ENCODE results near the gene PFDN4.

The PFDN4 gene

GRCh38 chr20:54166987-54167662 is 40.8 kb upstream of the PFDN4 start:
- Histone ChIP-seq H3K4me3 (ENCODE audit: low read depth in 1 of 2, low read length in 1 of 2) (no peak overlapping the region), H3K9me3 (no peaks in the 10 kb centered on the region), H3K4me1 (ENCODE audit: control insufficient read depth in 1 of 2, insufficient read depth in 1 of 2, low read depth in 1 of 2, low read length in 1 of 2) (no peaks in the 10 kb centered on the region), H3K27me3 (peaks cover 92% of the 10 kb centered on the region), H3K27ac (no peak overlapping the region), H3K36me3 (no peaks in the 10 kb centered on the region)
- TF ChIP-seq, protein P1, sequence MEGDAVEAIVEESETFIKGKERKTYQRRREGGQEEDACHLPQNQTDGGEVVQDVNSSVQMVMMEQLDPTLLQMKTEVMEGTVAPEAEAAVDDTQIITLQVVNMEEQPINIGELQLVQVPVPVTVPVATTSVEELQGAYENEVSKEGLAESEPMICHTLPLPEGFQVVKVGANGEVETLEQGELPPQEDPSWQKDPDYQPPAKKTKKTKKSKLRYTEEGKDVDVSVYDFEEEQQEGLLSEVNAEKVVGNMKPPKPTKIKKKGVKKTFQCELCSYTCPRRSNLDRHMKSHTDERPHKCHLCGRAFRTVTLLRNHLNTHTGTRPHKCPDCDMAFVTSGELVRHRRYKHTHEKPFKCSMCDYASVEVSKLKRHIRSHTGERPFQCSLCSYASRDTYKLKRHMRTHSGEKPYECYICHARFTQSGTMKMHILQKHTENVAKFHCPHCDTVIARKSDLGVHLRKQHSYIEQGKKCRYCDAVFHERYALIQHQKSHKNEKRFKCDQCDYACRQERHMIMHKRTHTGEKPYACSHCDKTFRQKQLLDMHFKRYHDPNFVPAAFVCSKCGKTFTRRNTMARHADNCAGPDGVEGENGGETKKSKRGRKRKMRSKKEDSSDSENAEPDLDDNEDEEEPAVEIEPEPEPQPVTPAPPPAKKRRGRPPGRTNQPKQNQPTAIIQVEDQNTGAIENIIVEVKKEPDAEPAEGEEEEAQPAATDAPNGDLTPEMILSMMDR (IDR thresholded peaks at IDR 0.05), result no peak

DNA sequence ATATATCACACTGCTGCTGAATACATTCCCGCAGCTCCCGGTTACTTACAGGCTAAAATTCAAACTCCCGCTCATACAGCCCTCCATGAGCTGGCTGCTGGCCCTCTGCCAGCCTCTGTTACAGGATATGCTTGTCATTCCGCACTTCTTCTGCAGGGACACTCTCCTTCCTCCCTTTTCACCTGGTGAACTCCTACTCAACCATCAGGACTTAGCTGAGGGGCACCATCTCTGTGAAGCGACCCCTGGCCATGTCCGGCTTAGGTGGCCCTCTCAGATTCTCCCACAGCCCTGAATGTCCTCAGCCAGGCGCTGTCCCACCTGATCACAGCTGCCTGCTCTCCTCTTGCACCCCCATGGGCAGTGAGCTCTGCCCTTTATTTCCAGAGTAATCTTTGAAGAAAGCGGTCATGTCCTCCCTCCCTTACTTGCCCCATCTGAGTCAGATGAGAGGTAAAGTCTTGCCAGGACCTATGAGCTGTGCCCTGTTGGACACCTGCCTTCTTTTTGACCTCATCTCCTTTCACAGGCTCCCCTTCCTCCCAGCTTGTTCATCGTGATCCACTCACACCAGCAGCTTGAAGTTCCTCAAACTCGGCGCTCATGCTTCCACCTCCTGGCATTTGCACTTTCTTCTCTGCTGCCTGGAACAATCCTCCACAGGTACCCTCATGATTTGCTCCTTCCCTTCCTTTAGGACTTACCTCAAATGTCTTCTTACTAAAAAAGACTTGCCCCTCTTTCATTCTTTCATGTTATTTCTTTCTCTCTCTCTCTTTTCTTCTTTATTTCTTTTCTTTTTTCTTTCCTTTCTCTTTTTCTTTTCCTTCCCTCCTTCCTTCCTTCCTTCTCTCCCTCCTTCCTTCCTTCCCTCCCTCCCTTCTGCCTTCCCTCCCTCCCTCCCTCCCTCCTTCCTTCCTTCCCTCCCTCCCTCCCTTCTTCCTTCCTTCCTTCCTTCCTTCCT is 39.7 kb upstream of the PFDN4 start:
- H3K4me3 ChIP-seq (ENCODE audit: low read depth in 1 of 2, low read length in 1 of 2), result no peak overlapping the region
- H3K9me3 ChIP-seq, result no peaks in the 10 kb centered on the region
- H3K4me1 ChIP-seq (ENCODE audit: control insufficient read depth in 1 of 2, insufficient read depth in 1 of 2, low read depth in 1 of 2, low read length in 1 of 2), result peaks cover 6 to 8% of the 10 kb centered on the region in 2 experiments
- H3K27ac ChIP-seq, result no peak overlapping the region
- H3K36me3 ChIP-seq, result no peaks in the 10 kb centered on the region
- H3K27me3 ChIP-seq, result peaks cover 92% of the 10 kb centered on the region
- TF ChIP-seq, protein P1 (IDR thresholded peaks at IDR 0.05), result no peak

- Histone ChIP-seq H3K4me1 (ENCODE audit: control insufficient read depth in 1 of 2, insufficient read depth in 1 of 2, low read depth in 1 of 2, low read length in 1 of 2) (peaks cover 16 to 17% of the 10 kb centered on the region in 2 experiments), H3K4me3 (ENCODE audit: low read depth in 1 of 2, low read length in 1 of 2) (no peak overlapping the region), H3K9me3 (no peaks in the 10 kb centered on the region), H3K27ac (no peak overlapping the region), H3K36me3 (no peaks in the 10 kb centered on the region), H3K27me3 (peaks cover 97% of the 10 kb centered on the region)
- TF ChIP-seq, protein P1 (IDR thresholded peaks at IDR 0.05), result no peak
Observed at GRCh38 chr20:54168961-54169862, 38.7 kb upstream of the PFDN4 start.

DNA sequence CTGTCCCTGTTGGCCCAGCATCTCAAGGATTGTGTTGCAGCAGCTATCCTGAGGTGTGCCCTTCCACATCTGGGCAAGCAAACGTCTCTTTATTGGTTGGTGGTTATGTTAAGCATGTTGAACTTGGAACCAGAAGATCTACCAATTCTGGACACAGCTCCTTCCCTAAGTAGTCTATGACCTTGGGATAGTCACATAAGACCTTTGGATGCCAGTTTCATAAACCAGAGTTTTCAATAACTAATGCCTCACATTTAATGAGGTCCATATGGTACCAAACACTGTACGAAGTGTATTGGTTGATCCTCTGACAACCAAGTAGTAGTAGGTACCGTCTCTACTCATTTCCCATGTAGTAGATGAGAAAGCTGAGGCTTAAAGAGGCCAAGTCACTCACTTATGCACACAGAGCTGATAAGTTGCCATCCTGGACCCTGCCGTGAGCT is 37.8 kb upstream of the PFDN4 start:
- Histone ChIP-seq H3K4me1 (ENCODE audit: control insufficient read depth in 1 of 2, insufficient read depth in 1 of 2, low read depth in 1 of 2, low read length in 1 of 2) (peaks cover 22 to 24% of the 10 kb centered on the region in 2 experiments), H3K4me3 (ENCODE audit: low read depth in 1 of 2, low read length in 1 of 2) (no peak overlapping the region), H3K36me3 (no peaks in the 10 kb centered on the region), H3K9me3 (no peaks in the 10 kb centered on the region), H3K27ac (no peak overlapping the region), H3K27me3 (peaks cover 91% of the 10 kb centered on the region)
- TF ChIP-seq, protein P1 (IDR thresholded peaks at IDR 0.05), result no peak

DNA sequence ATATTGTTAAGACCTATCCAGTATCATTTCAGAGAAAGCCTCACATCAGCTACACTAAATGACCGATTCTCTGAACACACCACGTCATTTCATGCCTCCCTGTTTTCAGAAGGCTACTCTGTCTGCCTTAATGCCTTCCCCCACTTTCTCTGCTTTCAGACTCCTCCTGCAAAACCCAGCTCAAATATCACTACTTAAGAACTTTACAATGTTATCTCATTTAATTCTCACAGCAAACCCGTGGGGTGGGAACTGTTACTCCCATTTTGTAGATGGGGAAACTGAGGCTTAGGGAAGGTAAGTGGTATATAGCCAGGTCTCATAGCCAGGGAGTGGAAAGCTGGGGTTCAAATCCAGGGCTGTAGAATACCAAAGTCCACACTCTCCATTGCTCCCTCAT is 36.9 kb upstream of the PFDN4 start:
- Histone ChIP-seq H3K27me3 (peaks cover 82% of the 10 kb centered on the region), H3K4me3 (ENCODE audit: low read depth in 1 of 2, low read length in 1 of 2) (no peak overlapping the region), H3K9me3 (no peaks in the 10 kb centered on the region), H3K4me1 (ENCODE audit: control insufficient read depth in 1 of 2, insufficient read depth in 1 of 2, low read depth in 1 of 2, low read length in 1 of 2) (peaks cover 25% of the 10 kb centered on the region in 2 experiments), H3K27ac (no peak overlapping the region), H3K36me3 (no peaks in the 10 kb centered on the region)
- TF ChIP-seq, protein P1 (IDR thresholded peaks at IDR 0.05), result no peak

Data from neutrophil (primary cell).